Measurements from ENCODE around the gene C6orf58. TPM values are rescaled to one million over a fixed set of nuclear protein-coding genes. Genes with fewer than 3 reads are reported as not detected.

Gene C6orf58
- polyA plus RNA-seq (ENCODE audit: insufficient read depth in 1 of 5, insufficient read length in 5 of 5, low replicate concordance in 1 of 5) = 1 to 10 TPM in 3 of 5 donors, under 1 TPM in 2; 0.55 to 2.0 (median 1.3) TPM
- long read RNA-seq, donor 1 = 0 reads
- long read RNA-seq, donor 2 = 0 reads
- long read RNA-seq, donor 3 = 0 reads
- long read RNA-seq, donor 4 = 0 reads
- long read RNA-seq, donor 5 = 0 reads
- long read RNA-seq, donor 6 = 0 reads
- long read RNA-seq, donor 7 = 0 reads
- long read RNA-seq, donor 8 = 0 reads

- no peak for DNase-seq
Observed at GRCh38 chr6:127576874-127577273, at the start of gene C6orf58. TSS of gene C6orf58 (plus strand) at chr6:127577174. CDS start at chr6:127577186, 12 bp downstream.

- peak; percentile 78 to 81 for DNase-seq
Observed at GRCh38 chr6:127533011-127533410, 44.0 kb upstream of the C6orf58 start.

GRCh38 chr6:127533736-127534135 lies 43.2 kb upstream of the C6orf58 start:
- no peak for DNase-seq

GRCh38 chr6:127538750-127539264 lies 38.2 kb upstream of the C6orf58 start:
- DNase-seq = no peak

- peak in 1 of 2 donors; percentile 26 for DNase-seq
Observed at GRCh38 chr6:127539272-127539671, 37.7 kb upstream of the C6orf58 start.

GRCh38 chr6:127547215-127547614 lies 29.8 kb upstream of the C6orf58 start:
- DNase-seq = no peak

GRCh38 chr6:127547904-127548649 lies 28.9 kb upstream of the C6orf58 start:
- DNase-seq = no peak

GRCh38 chr6:127550403-127550802 lies 26.6 kb upstream of the C6orf58 start:
- DNase-seq = no peak

- DNase-seq = no peak
Observed at GRCh38 chr6:127554435-127555006, 22.5 kb upstream of the C6orf58 start.

GRCh38 chr6:127561660-127562059 lies 15.3 kb upstream of the C6orf58 start:
- no peak for DNase-seq

GRCh38 chr6:127564761-127565160 lies 12.2 kb upstream of the C6orf58 start:
- DNase-seq = no peak

GRCh38 chr6:127566119-127566518 lies 10.9 kb upstream of the C6orf58 start:
- no peak for DNase-seq

GRCh38 chr6:127566651-127567050 lies 10.3 kb upstream of the C6orf58 start:
- DNase-seq = no peak

GRCh38 chr6:127567476-127567875 lies 9.5 kb upstream of the C6orf58 start:
- DNase-seq = no peak

- DNase-seq = no peak
Observed at GRCh38 chr6:127570739-127571389, 6.1 kb upstream of the C6orf58 start.

- DNase-seq = no peak
Observed at GRCh38 chr6:127578900-127579299, 1.9 kb downstream of the C6orf58 start.

GRCh38 chr6:127581576-127581975 lies 4.6 kb downstream of the C6orf58 start:
- DNase-seq = no peak

- DNase-seq = no peak
Observed at GRCh38 chr6:127582777-127583462, 5.9 kb downstream of the C6orf58 start.

- DNase-seq = no peak
Observed at GRCh38 chr6:127585123-127585522, 8.1 kb downstream of the C6orf58 start.

GRCh38 chr6:127586372-127586771 lies 9.4 kb downstream of the C6orf58 start:
- no peak for DNase-seq

GRCh38 chr6:127587875-127588274 lies 10.9 kb downstream of the C6orf58 start:
- DNase-seq = no peak

- DNase-seq = no peak
Observed at GRCh38 chr6:127589135-127589534, 12.2 kb downstream of the C6orf58 start.
